ENCODE results near the gene SLIT3.
"Not testable (repeated sequence)": the region's sequence is repeated elsewhere in the genome, so short reads cannot be mapped to it uniquely, and the experiment has no call there.

- not testable (repeated sequence) for TF ChIP-seq POLR2A, CTCF (IDR thresholded peaks at IDR 0.05)
These were observed 160.7 kb downstream of the SLIT3 start for GRCh38 chr5:169140215-169140614.

All from Peyer's patch (tissue), 4 donors.